Gastrocnemius medialis (tissue), 4 donors: Measurements from ENCODE around the gene DHCR24. TPM values are rescaled to one million over a fixed set of nuclear protein-coding genes. Genes with fewer than 3 reads are reported as not detected.
A peak's percentile ranks its signal among the peaks of the same experiment; 100 is the strongest.
"Not testable (repeated sequence)": the region's sequence is repeated elsewhere in the genome, so short reads cannot be mapped to it uniquely, and the experiment has no call there.

Experiments
- ATAC-seq, 2 donors: fragments of 150-250 bp; one replicate each; pipeline ENCODE4 v1.9.1; 2016
- DNase-seq, 2 donors: peaks; one replicate each; pipeline ENCODE4 v3.0.0-alpha.2; 2019
- H3K27ac ChIP-seq, 4 donors: fragments of 200-600 bp; sonication (generic); 1 replicate in 1 of 4; 2 replicates in 3 of 4; pipeline ENCODE4 v1.5.1; 2016 to 2018; ENCODE audit warnings: mild to moderate bottlenecking in 2 of 4, moderate library complexity in 1 of 4
- H3K27me3 ChIP-seq, 3 donors: fragments of 200-600 bp; sonication (generic) in 2 of 3; 1 replicate in 1 of 3; 2 replicates in 2 of 3; pipeline versions ENCODE4 v1.5.1 to v1.6.0; 2016 to 2019; ENCODE audit warnings: mild to moderate bottlenecking in 1 of 3, moderate library complexity in 1 of 3
- H3K36me3 ChIP-seq, 2 donors: fragments of 200-600 bp; sonication (generic) in 1 of 2; one replicate each; pipeline ENCODE4 v1.5.1; 2017 to 2018
- H3K4me1 ChIP-seq, 2 donors: fragments of 200-600 bp; sonication (generic) in 1 of 2; one replicate each; pipeline ENCODE4 v1.5.1; 2016 to 2017; ENCODE audit warnings: mild to moderate bottlenecking in 2 of 2
- H3K4me3 ChIP-seq, 4 donors: fragments of 200-600 bp; sonication (generic) in 3 of 4; 1 replicate in 1 of 4; 2 replicates in 3 of 4; pipeline ENCODE4 v1.5.1; 2016 to 2019; ENCODE audit warnings: mild to moderate bottlenecking in 2 of 4
- H3K9me3 ChIP-seq, 3 donors: fragments of 200-600 bp; sonication (generic) in 2 of 3; 1 replicate in 1 of 3; 2 replicates in 2 of 3; pipeline ENCODE4 v1.5.1; 2016 to 2019
- POLR2A ChIP-seq, 2 donors: fragments of 450-650 bp; IDR thresholded peaks; one replicate each; pipeline ENCODE4 v1.6.1; 2017; ENCODE audit warnings: antibody characterized with exemption in 2 of 2, mild to moderate bottlenecking in 2 of 2, moderate library complexity in 2 of 2
- in situ Hi-C, 4 donors: fragments of 200-750 bp; cut with MboI; loops; one replicate each; pipeline versions ENCODE4 v1.15.0 to v1.8.0; 2017; ENCODE audit warnings: low sequenced_read_pairs in 4 of 4
- intact Hi-C: fragments of 100-400 bp; cut with DNase I; formaldehyde crosslinking; loops from one replicate; pipeline ENCODE4 v1.15.1; 2023; ENCODE audit warnings: low total_unique reads
- total RNA-seq, 4 donors: library from RNA; depleted of rRNA; stranded (reverse); fragments of >200 nt; gene quantifications; one replicate each; pipeline versions ENCODE4 v1.1.0 to v1.2.3, GENCODE V29; 2016
- TF ChIP-seq, protein P1 (sequence below), 5 experiments: fragments of 450-650 bp in 3 of 5; fragments of 200-600 bp in 2 of 5; sonication (generic) in 2 of 5; IDR thresholded peaks in 4 of 5; conservative IDR thresholded peaks in 1 of 5; 1 replicate in 4 of 5; 2 replicates in 1 of 5; pipeline ENCODE4 v1.5.1; 2016 to 2019; ENCODE audit warnings: antibody characterized with exemption in 5 of 5, mild to moderate bottlenecking in 3 of 5, moderate library complexity in 3 of 5

The DHCR24 gene, protein sequence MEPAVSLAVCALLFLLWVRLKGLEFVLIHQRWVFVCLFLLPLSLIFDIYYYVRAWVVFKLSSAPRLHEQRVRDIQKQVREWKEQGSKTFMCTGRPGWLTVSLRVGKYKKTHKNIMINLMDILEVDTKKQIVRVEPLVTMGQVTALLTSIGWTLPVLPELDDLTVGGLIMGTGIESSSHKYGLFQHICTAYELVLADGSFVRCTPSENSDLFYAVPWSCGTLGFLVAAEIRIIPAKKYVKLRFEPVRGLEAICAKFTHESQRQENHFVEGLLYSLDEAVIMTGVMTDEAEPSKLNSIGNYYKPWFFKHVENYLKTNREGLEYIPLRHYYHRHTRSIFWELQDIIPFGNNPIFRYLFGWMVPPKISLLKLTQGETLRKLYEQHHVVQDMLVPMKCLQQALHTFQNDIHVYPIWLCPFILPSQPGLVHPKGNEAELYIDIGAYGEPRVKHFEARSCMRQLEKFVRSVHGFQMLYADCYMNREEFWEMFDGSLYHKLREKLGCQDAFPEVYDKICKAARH
- total RNA-seq, result 100 to 1,000 TPM; 155 to 362 (median 207) TPM

- in situ Hi-C loops, result no loop called here
- DNase-seq, result peak; percentile 82 to 83
Measured at GRCh38 chr1:54886724-54887664, at the start of gene DHCR24. Gene DHCR24, minus strand, starts transcription at chr1:54887195. Its CDS starts 76 bp downstream, at chr1:54887119.

DNA sequence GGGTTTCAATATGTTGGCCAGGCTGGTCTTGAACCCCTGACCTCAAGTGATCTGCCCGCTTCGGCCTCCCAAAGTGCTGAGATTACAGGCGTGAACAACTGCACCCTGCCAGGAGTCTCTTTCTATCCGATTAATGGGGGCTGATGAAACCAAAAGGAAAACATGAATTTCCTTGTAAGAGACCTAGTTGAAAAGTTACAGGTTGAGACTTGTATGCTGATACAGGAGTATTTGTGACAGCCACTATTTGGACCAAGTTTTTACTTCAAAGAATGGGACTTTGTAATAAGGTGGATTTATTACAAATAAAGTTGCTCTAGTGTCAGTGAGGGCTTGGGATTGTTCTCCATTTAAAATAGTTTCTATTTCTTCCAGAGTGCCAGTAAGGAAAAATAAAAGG is 49.8 kb upstream of the DHCR24 start:
- H3K4me3 ChIP-seq, result no peak overlapping the region
- H3K9me3 ChIP-seq, result no peaks in the 10 kb centered on the region
- ATAC-seq, result no peak

More at GRCh38 chr1:54886724-54887664, at the start of gene DHCR24:
- intact Hi-C loops, result loop anchor here (2.0 to 10.0 kb wide), 2 partner anchors 36 to 302 kb away; no protein-coding TSS in a partner anchor
- Histone ChIP-seq H3K36me3 (no peaks in the 10 kb centered on the region), H3K27ac (peak within 1 kb of the TSS; percentile 84 to 93 (median 88)), H3K27me3 (no peaks in the 10 kb centered on the region), H3K9me3 (no peaks in the 10 kb centered on the region), H3K4me1 (peaks cover 34 to 44% of the 10 kb centered on the region in 2 donors), H3K4me3 (peak within 1 kb of the TSS; percentile 81 to 99 (median 86))
- peak; percentile 89 to 93 for TF ChIP-seq POLR2A (IDR thresholded peaks at IDR 0.05)
- TF ChIP-seq, protein P1, sequence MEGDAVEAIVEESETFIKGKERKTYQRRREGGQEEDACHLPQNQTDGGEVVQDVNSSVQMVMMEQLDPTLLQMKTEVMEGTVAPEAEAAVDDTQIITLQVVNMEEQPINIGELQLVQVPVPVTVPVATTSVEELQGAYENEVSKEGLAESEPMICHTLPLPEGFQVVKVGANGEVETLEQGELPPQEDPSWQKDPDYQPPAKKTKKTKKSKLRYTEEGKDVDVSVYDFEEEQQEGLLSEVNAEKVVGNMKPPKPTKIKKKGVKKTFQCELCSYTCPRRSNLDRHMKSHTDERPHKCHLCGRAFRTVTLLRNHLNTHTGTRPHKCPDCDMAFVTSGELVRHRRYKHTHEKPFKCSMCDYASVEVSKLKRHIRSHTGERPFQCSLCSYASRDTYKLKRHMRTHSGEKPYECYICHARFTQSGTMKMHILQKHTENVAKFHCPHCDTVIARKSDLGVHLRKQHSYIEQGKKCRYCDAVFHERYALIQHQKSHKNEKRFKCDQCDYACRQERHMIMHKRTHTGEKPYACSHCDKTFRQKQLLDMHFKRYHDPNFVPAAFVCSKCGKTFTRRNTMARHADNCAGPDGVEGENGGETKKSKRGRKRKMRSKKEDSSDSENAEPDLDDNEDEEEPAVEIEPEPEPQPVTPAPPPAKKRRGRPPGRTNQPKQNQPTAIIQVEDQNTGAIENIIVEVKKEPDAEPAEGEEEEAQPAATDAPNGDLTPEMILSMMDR (IDR thresholded peaks at IDR 0.05 in 4 of 5, conservative IDR thresholded peaks at IDR 0.05 in 1 of 5), result no peak
- peak; percentile 62 to 75 for ATAC-seq

DNA sequence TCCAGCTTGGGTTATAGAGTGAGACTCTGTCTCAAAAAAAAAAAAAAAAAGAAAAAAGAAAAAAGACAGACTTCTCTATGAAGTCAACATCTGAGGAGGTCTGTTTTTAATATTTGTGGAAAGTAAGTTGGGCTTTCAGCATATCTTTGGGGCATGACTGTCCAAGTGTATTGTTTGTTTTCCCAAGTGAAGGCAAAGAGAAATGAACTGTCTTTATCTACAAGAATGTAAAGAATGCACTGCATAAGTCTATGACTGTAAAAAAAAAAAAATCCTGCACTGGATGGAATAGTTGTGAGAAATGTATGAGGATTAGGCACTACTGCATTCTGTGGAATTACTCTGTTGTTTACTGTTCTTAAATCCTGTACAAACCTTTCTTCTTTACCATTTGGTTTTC is 47.9 kb upstream of the DHCR24 start:
- no peak for TF ChIP-seq POLR2A (IDR thresholded peaks at IDR 0.05)
- TF ChIP-seq, protein P1 (IDR thresholded peaks at IDR 0.05 in 4 of 5, conservative IDR thresholded peaks at IDR 0.05 in 1 of 5), result no peak
- Histone ChIP-seq H3K4me1 (peaks cover 8 to 25% of the 10 kb centered on the region in 2 donors), H3K27me3 (no peaks in the 10 kb centered on the region), H3K36me3 (no peaks in the 10 kb centered on the region), H3K9me3 (no peaks in the 10 kb centered on the region), H3K27ac (no peak overlapping the region), H3K4me3 (no peak overlapping the region)
- intact Hi-C loops (no loop called here), in situ Hi-C loops (no loop called here)
- DNase-seq (no peak), ATAC-seq (no peak)

More for the DNA sequence above, 49.8 kb upstream of the DHCR24 start:
- intact Hi-C loops, result no loop called here
- TF ChIP-seq POLR2A (IDR thresholded peaks at IDR 0.05), result no peak
- TF ChIP-seq, protein P1 (IDR thresholded peaks at IDR 0.05 in 4 of 5, conservative IDR thresholded peaks at IDR 0.05 in 1 of 5), result no peak
- DNase-seq, result no peak
- Histone ChIP-seq H3K27ac (no peak overlapping the region), H3K4me1 (peaks cover 0 to 8% of the 10 kb centered on the region in 2 donors), H3K36me3 (no peaks in the 10 kb centered on the region), H3K27me3 (no peaks in the 10 kb centered on the region)
- in situ Hi-C loops, result no loop called here

DNA sequence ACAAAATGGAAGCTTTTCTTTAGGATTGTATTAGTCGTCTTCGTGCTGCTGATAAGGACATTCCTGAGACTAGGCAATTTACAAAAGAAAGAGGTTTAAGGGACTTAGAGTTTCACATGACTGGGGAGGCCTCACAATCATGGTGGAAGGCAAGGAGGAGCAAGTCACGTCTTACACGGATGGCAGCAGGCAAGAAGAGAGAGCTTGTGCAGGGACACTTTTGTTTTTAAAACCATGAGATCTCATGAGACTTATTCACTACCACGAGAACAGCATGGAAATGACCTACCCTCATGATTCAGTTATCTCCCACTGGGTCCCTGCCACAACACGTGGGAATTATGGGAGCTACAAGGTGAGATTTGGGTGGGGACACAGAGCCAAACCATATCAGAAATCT is 47.1 kb upstream of the DHCR24 start:
- H3K36me3 ChIP-seq, H3K27me3 ChIP-seq, H3K9me3 ChIP-seq, in situ Hi-C loops, DNase-seq, ATAC-seq, H3K4me3 ChIP-seq, intact Hi-C loops, H3K27ac ChIP-seq: not testable (repeated sequence)
- peaks cover 15 to 33% of the 10 kb centered on the region in 2 donors for H3K4me1 ChIP-seq
